Sigmoid colon (tissue), 7 donors: ENCODE measurements around the gene FOXL2NB. TPM values are rescaled to one million over a fixed set of nuclear protein-coding genes. Genes with fewer than 3 reads are reported as not detected.

Experiments
- DNase-seq: peaks from one replicate; pipeline ENCODE4 v3.0.0-alpha.2; 2019
- H3K27ac ChIP-seq, 4 donors: fragments of 200-600 bp; sonication (generic); one replicate each; pipeline ENCODE4 v1.5.1; 2016 to 2019; ENCODE audit warnings: mild to moderate bottlenecking in 1 of 4
- H3K27me3 ChIP-seq, 3 donors: fragments of 200-600 bp; sonication (generic); one replicate each; pipeline ENCODE4 v1.5.1; 2019; ENCODE audit warnings: mild to moderate bottlenecking in 1 of 3
- H3K36me3 ChIP-seq, 4 donors: fragments of 200-600 bp; sonication (generic); one replicate each; pipeline ENCODE4 v1.5.1; 2016 to 2019
- H3K4me1 ChIP-seq, 4 donors: fragments of 200-600 bp; sonication (generic); one replicate each; pipeline ENCODE4 v1.5.1; 2017 to 2019
- H3K4me3 ChIP-seq, 4 donors: fragments of 200-600 bp; sonication (generic); one replicate each; pipeline ENCODE4 v1.5.1; 2017 to 2019; ENCODE audit warnings: mild to moderate bottlenecking in 2 of 4, moderate library complexity in 1 of 4
- H3K9me3 ChIP-seq, 4 donors: fragments of 200-600 bp in 3 of 4; sonication (generic) in 3 of 4; one replicate each; pipeline versions ENCODE4 v1.5.1 to v1.6.1; 2013 to 2019
- CTCF ChIP-seq, 4 experiments: fragments of 450-650 bp in 3 of 4; fragments of 200-600 bp in 1 of 4; IDR thresholded peaks; one replicate each; pipeline ENCODE4 v1.5.1; 2016 to 2019; ENCODE audit warnings: antibody characterized with exemption in 4 of 4, mild to moderate bottlenecking in 3 of 4, moderate library complexity in 2 of 4
- EP300 ChIP-seq, 4 donors: sonication (generic); formaldehyde crosslinking; IDR thresholded peaks; one replicate each; pipeline ENCODE4 v1.6.1; 2017; ENCODE audit warnings: antibody characterized with exemption in 4 of 4
- POLR2A ChIP-seq, 2 donors: fragments of 450-650 bp; IDR thresholded peaks; one replicate each; pipeline ENCODE4 v1.6.1; 2016; ENCODE audit warnings: antibody characterized with exemption in 2 of 2, mild to moderate bottlenecking in 2 of 2, moderate library complexity in 2 of 2
- POLR2AphosphoS5 ChIP-seq, 4 donors: sonication (generic); formaldehyde crosslinking; IDR thresholded peaks; one replicate each; pipeline ENCODE4 v1.6.1; 2017; ENCODE audit warnings: antibody characterized with exemption in 4 of 4
- WGBS, 2 donors: extraction: QIAGEN DNeasy Blood & Tissue Kit; methylation state at CpG; one replicate each; pipeline ENCODE4 v1.1.7; 2013; 5-methylcytosine and 5-hydroxymethylcytosine counted together
- intact Hi-C: fragments of 100-400 bp; cut with DNase I; formaldehyde crosslinking; loops from one replicate; pipeline ENCODE4 v1.15.1; 2023
- polyA plus RNA-seq, 3 donors: library from polyadenylated mRNA; stranded (reverse); fragments of 200-250 nt; gene quantifications; one replicate each; pipeline ENCODE4 v1.2.3, GENCODE V29; 2013
- total RNA-seq, 4 donors: library from RNA; depleted of rRNA; stranded (reverse); fragments of >200 nt; gene quantifications; one replicate each; pipeline ENCODE4 v1.1.0, GENCODE V29; 2016
- donor health status: healthy with polysubstance abuse.
- donor health status: Bipolar disorder and iron deficiency.
- donor health status: healthy.

The FOXL2NB gene
- total and polyA plus RNA-seq, 7 donors = under 0.01 TPM; not detected in 6

- 2 to 3% methylated on average over 12 of the region's 12 CpGs for WGBS, 2 donors
- Histone ChIP-seq H3K4me3 (peak overlapping the region in 2 of 4 donors; percentile 21 to 47), H3K4me1 (peaks cover 0 to 43% (median 38%) of the 10 kb centered on the region in 4 donors), H3K27me3 (peaks cover 93 to 100% (median 97%) of the 10 kb centered on the region in 3 donors), H3K9me3 (no peaks in the 10 kb centered on the region), H3K36me3 (no peaks in the 10 kb centered on the region), H3K27ac (no peak overlapping the region)
- DNase-seq = no peak
- intact Hi-C loops = no loop called here
- no peak for TF ChIP-seq EP300 (IDR thresholded peaks at IDR 0.05)
- no peak for TF ChIP-seq POLR2AphosphoS5 (IDR thresholded peaks at IDR 0.05)
- no peak for TF ChIP-seq POLR2A (IDR thresholded peaks at IDR 0.05)
- no peak for TF ChIP-seq CTCF (IDR thresholded peaks at IDR 0.05)
These were observed 2.4 kb upstream of the FOXL2NB start for GRCh38 chr3:138944654-138944928.

GRCh38 chr3:138944929-138945708 lies 1.9 kb upstream of the FOXL2NB start:
- intact Hi-C loops = no loop called here
- Histone ChIP-seq H3K36me3 (no peaks in the 10 kb centered on the region), H3K4me1 (peaks cover 2 to 44% (median 42%) of the 10 kb centered on the region in 4 donors), H3K27ac (no peak overlapping the region), H3K4me3 (peak overlapping the region in 2 of 4 donors; percentile 21 to 47), H3K9me3 (no peaks in the 10 kb centered on the region), H3K27me3 (peaks cover 93 to 100% (median 97%) of the 10 kb centered on the region in 3 donors)
- DNase-seq = no peak
- TF ChIP-seq CTCF (IDR thresholded peaks at IDR 0.05) (no peak), POLR2AphosphoS5 (IDR thresholded peaks at IDR 0.05) (no peak), POLR2A (IDR thresholded peaks at IDR 0.05) (no peak), EP300 (IDR thresholded peaks at IDR 0.05) (no peak)
- WGBS, 2 donors = 2 to 3% methylated on average over 80 of the region's 80 CpGs

GRCh38 chr3:138945709-138946662 lies 1.0 kb upstream of the FOXL2NB start:
- TF ChIP-seq POLR2A (IDR thresholded peaks at IDR 0.05) = no peak
- no peak for TF ChIP-seq CTCF (IDR thresholded peaks at IDR 0.05)
- TF ChIP-seq EP300 (IDR thresholded peaks at IDR 0.05) = no peak
- peaks cover 90 to 100% (median 95%) of the 10 kb centered on the region in 3 donors for H3K27me3 ChIP-seq
- 1 to 2% methylated on average over 120 of the region's 120 CpGs for WGBS, 2 donors
- H3K27ac ChIP-seq = no peak overlapping the region
- no peaks in the 10 kb centered on the region for H3K36me3 ChIP-seq
- peak overlapping the region; percentile 9 to 54 (median 41) for H3K4me3 ChIP-seq
- H3K9me3 ChIP-seq = no peaks in the 10 kb centered on the region
- intact Hi-C loops = no loop called here
- DNase-seq = no peak
- H3K4me1 ChIP-seq = peaks cover 2 to 50% (median 47%) of the 10 kb centered on the region in 4 donors

- peak overlapping the region in 2 of 4 donors; percentile 47 to 54 for H3K4me3 ChIP-seq
- peaks cover 80 to 100% (median 93%) of the 10 kb centered on the region in 3 donors for H3K27me3 ChIP-seq
- no peaks in the 10 kb centered on the region for H3K9me3 ChIP-seq
- intact Hi-C loops = no loop called here
- no peak for TF ChIP-seq EP300 (IDR thresholded peaks at IDR 0.05)
- no peak for TF ChIP-seq POLR2AphosphoS5 (IDR thresholded peaks at IDR 0.05)
- H3K36me3 ChIP-seq = no peaks in the 10 kb centered on the region
- WGBS, 2 donors = 10 to 21% methylated on average over 21 of the region's 21 CpGs
- H3K27ac ChIP-seq = no peak overlapping the region
- H3K4me1 ChIP-seq = peaks cover 2 to 50% (median 47%) of the 10 kb centered on the region in 4 donors
- DNase-seq = no peak
These were observed 591 bp downstream of the FOXL2NB start for GRCh38 chr3:138947495-138948121.
